Measurements from ENCODE around the gene TNFAIP8. TPM values are rescaled to one million over a fixed set of nuclear protein-coding genes. Genes with fewer than 3 reads are reported as not detected.
A peak's percentile ranks its signal among the peaks of the same experiment; 100 is the strongest.

TNFAIP8 gene
- total RNA-seq, 1 experiment from 2014 or later: 32.1 TPM

DNA sequence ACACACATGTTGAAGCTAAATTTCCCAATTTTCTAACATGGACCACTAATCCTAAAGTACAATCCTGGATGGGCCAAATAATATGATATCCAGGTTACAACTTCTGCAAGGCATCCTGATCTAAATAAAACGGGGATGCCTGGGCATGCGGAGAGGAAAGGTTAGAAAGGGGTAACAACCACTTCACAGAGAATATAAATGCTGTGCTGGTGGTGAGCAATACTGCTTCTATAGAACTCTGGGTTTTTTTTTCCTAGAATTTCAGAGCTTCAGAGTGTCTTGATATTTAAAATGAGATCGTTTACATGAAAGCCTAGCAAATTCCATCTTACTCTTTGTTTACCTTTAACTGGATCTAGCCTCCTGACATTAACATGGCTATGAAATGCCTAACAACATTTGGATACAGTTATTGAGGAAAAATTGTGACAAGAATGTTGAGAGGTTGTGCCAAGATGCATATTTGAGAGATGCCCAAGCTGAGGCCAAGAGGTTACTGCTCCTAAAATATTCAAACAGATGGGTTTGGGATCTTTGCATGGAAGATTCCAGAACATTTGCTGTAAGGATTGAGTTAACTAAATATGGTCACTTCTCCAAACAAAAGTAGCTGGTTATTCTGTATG, 22.4 kb downstream of the TNFAIP8 start:
- H3K27me3 ChIP-seq (replicated peaks): no peaks in the 10 kb centered on the region

GRCh38 chr5:119379096-119379495, 23.3 kb downstream of the TNFAIP8 start:
- no peaks in the 10 kb centered on the region for H3K27me3 ChIP-seq (replicated peaks)
- H3K4me3 ChIP-seq: no peak overlapping the region
- H3K27ac ChIP-seq: no peak overlapping the region
- DNase-seq (ENCODE audit: low read depth in 1 of 2, low spot score in 2 of 2): no peak
- H3K9me3 ChIP-seq (replicated peaks): no peaks in the 10 kb centered on the region
- no peaks in the 10 kb centered on the region for H3K36me3 ChIP-seq
- peaks cover 3% of the 10 kb centered on the region; the same call in 1 of the 2 replicates for H3K4me1 ChIP-seq (replicated peaks)

More for the DNA sequence above, 22.4 kb downstream of the TNFAIP8 start:
- Histone ChIP-seq H3K4me3 (no peak overlapping the region), H3K36me3 (no peaks in the 10 kb centered on the region), H3K9me3 (replicated peaks) (no peaks in the 10 kb centered on the region), H3K27ac (no peak overlapping the region), H3K4me1 (replicated peaks) (peaks cover 3% of the 10 kb centered on the region; the same call in 1 of the 2 replicates)
- no peak for DNase-seq (ENCODE audit: low read depth in 1 of 2, low spot score in 2 of 2)

- Histone ChIP-seq H3K4me3 (no peak overlapping the region), H3K36me3 (no peaks in the 10 kb centered on the region), H3K4me1 (replicated peaks) (peaks cover 3% of the 10 kb centered on the region; the same call in 1 of the 2 replicates), H3K27ac (no peak overlapping the region), H3K27me3 (replicated peaks) (no peaks in the 10 kb centered on the region), H3K9me3 (replicated peaks) (no peaks in the 10 kb centered on the region)
- no peak for DNase-seq (ENCODE audit: low read depth in 1 of 2, low spot score in 2 of 2)
These were observed 24.2 kb downstream of the TNFAIP8 start for GRCh38 chr5:119379942-119380547.

DNA sequence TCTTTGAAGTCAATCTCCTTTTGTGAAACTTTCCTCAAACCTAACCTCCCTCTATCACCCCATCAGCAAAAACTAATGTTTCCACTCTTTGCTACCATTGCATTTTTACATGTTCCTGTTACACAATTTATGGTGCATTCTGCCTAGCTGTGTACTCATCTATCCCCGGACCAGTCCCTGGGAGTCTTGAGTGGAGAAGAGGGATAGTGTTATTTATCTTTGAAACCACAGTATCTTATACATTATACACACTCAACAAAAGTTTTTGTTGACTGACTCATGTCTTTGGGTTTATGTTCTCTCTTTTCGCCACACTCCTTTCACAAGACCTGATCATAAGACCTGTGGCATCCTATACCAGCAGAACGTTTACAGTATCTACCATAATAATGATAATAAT, 26.4 kb downstream of the TNFAIP8 start:
- no peaks in the 10 kb centered on the region for H3K36me3 ChIP-seq
- H3K9me3 ChIP-seq (replicated peaks): no peaks in the 10 kb centered on the region
- no peak overlapping the region for H3K4me3 ChIP-seq
- peak in 1 of 2 experiments; percentile 15 for DNase-seq (ENCODE audit: low read depth in 1 of 2, low spot score in 2 of 2)
- H3K27me3 ChIP-seq (replicated peaks): no peaks in the 10 kb centered on the region
- peaks cover 7% of the 10 kb centered on the region; the same call in 1 of the 2 replicates for H3K4me1 ChIP-seq (replicated peaks)
- H3K27ac ChIP-seq: no peak overlapping the region

DNA sequence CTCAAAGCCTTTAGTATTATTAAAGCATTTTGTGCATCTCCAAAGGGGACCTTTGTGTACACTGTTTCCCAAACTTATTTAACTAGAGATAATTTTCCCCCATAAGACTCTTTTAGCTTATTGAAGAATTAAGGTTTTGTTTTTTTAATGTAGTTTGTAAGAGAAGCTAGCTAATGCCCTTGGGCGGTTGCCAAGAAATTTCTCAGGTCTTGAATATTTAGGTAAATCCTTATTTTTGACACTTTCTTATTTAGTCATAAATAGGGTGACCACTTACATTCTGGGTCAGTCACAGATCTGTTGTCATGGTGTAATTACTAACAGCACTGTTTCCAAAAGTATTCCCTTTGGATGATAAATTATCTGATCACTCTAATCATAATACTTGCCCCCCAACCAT, 27.2 kb downstream of the TNFAIP8 start:
- H3K27ac ChIP-seq: no peak overlapping the region
- DNase-seq (ENCODE audit: low read depth in 1 of 2, low spot score in 2 of 2): no peak
- no peaks in the 10 kb centered on the region for H3K9me3 ChIP-seq (replicated peaks)
- H3K27me3 ChIP-seq (replicated peaks): no peaks in the 10 kb centered on the region
- peaks cover 7% of the 10 kb centered on the region; the same call in 1 of the 2 replicates for H3K4me1 ChIP-seq (replicated peaks)
- no peaks in the 10 kb centered on the region for H3K36me3 ChIP-seq
- no peak overlapping the region for H3K4me3 ChIP-seq

DNA sequence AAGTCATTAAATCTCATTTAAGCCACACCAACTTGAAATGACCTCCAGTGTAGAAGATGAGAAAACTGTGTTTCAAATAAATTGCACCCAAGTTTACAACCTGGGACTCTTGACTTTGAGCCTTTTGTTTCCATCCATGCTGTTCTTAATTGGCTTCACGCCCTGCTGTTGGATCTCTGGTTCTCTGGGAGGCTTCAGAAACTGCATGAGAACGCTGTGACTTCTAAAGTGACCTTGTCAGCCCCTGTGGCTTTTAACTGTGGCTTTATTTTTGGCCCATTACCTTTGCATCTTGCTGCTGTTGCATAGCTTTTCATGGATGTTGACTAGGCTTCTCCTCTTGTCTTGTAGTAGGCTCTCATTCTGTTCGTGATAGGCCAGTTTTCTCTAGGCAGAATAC, 29.3 kb downstream of the TNFAIP8 start:
- Histone ChIP-seq H3K27ac (no peak overlapping the region), H3K4me1 (replicated peaks) (peaks cover 7% of the 10 kb centered on the region; the same call in 1 of the 2 replicates), H3K27me3 (replicated peaks) (no peaks in the 10 kb centered on the region), H3K4me3 (no peak overlapping the region), H3K36me3 (no peaks in the 10 kb centered on the region), H3K9me3 (replicated peaks) (no peaks in the 10 kb centered on the region)
- DNase-seq (ENCODE audit: low read depth in 1 of 2, low spot score in 2 of 2): no peak

GRCh38 chr5:119385536-119386128, 29.8 kb downstream of the TNFAIP8 start:
- Histone ChIP-seq H3K9me3 (replicated peaks) (no peaks in the 10 kb centered on the region), H3K27ac (no peak overlapping the region), H3K4me3 (no peak overlapping the region), H3K27me3 (replicated peaks) (no peaks in the 10 kb centered on the region), H3K36me3 (no peaks in the 10 kb centered on the region), H3K4me1 (replicated peaks) (peaks cover 7% of the 10 kb centered on the region; the same call in 1 of the 2 replicates)
- DNase-seq (ENCODE audit: low read depth in 1 of 2, low spot score in 2 of 2): no peak

DNA sequence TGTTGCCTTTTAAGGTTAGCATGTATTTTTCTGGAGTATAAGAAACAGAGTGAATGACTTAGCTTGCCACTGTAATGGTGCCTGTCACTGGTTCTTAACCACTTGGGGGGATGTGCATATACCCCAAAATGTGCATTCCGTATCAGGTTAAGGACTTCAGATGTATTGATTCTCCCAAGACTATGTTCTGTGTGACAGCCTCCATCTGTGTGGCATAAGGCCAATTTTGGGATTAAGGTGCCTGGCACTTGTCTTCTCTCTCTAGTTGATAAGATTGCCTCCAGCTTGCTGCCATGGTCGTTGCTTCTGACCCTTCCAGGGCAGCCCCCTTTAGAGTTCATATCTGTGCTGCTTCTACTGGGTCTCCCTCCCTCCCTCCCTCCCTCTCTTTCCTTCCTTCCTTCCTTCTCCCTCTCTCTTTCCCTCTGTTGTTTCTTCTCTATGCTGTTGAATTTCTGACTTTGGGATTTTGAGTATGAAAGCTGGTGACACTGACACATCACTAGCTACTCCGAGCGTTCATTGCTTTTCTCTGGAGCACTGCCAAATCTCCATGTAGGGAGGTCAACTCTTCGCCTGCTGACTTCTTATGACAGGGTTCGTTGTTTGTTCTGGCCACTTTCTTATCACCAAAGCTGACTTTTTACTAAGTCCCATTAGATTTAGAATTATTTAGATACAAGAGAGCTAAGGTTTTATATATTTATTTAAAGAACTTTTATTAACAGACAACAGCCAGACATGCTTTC, 31.0 kb downstream of the TNFAIP8 start:
- H3K4me3 ChIP-seq: no peak overlapping the region
- no peaks in the 10 kb centered on the region for H3K27me3 ChIP-seq (replicated peaks)
- H3K9me3 ChIP-seq (replicated peaks): no peaks in the 10 kb centered on the region
- H3K4me1 ChIP-seq (replicated peaks): peaks cover 7% of the 10 kb centered on the region; the same call in 1 of the 2 replicates
- H3K27ac ChIP-seq: no peak overlapping the region
- no peaks in the 10 kb centered on the region for H3K36me3 ChIP-seq
- DNase-seq (ENCODE audit: low read depth in 1 of 2, low spot score in 2 of 2): no peak

- Histone ChIP-seq H3K27ac (no peak overlapping the region), H3K9me3 (replicated peaks) (no peaks in the 10 kb centered on the region), H3K4me3 (no peak overlapping the region), H3K27me3 (replicated peaks) (no peaks in the 10 kb centered on the region), H3K4me1 (replicated peaks) (0 out of 2 replicates have a peak, but pooled peaks cover 3% of the 10 kb centered on the region), H3K36me3 (0 out of 2 replicates have a peak, but pooled peaks cover 2% of the 10 kb centered on the region)
- DNase-seq (ENCODE audit: low read depth in 1 of 2, low spot score in 2 of 2): no peak
These were observed 32.3 kb downstream of the TNFAIP8 start for GRCh38 chr5:119387945-119388618.

GRCh38 chr5:119388619-119389190, 32.9 kb downstream of the TNFAIP8 start:
- H3K9me3 ChIP-seq (replicated peaks): no peaks in the 10 kb centered on the region
- peaks cover 8% of the 10 kb centered on the region for H3K4me1 ChIP-seq (replicated peaks)
- H3K36me3 ChIP-seq: 0 out of 2 replicates have a peak, but pooled peaks cover 4% of the 10 kb centered on the region
- H3K27me3 ChIP-seq (replicated peaks): no peaks in the 10 kb centered on the region
- no peak overlapping the region for H3K27ac ChIP-seq
- H3K4me3 ChIP-seq: no peak overlapping the region
- DNase-seq (ENCODE audit: low read depth in 1 of 2, low spot score in 2 of 2): no peak

DNA sequence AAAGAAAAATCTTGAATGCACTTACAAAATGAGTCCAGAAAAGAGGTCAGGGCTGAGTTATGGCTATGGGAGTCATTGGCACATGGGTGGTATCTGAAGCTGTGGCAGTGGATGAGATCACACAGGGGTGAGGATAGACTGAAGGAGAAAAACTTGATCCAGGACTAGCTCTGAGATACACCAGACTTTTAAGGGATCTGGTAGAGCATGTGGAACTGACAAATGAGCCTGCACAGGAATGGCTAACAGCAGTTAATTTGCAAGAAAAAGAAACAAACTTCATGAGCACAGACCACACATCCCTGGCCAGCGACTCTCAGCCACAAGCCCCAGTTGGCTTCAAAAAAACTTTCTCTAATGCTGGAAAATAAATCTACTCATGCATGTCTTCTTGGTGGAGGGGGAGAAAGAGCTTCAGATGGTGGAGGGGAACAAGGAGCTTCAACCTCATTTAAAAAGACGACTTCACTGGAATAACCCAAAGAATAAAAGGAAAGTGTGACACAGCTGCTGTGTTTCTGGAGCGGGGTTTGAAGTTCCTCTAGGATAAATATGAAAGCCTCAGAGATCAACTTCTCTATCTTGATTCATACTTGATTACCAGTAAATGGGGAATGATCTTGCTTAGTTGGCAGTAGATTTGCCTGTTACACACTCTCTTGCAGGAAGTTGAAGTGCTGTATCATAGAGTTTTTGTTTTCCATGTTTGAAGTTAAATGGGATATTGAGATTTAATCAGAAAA, 33.6 kb downstream of the TNFAIP8 start:
- Histone ChIP-seq H3K27ac (no peak overlapping the region), H3K9me3 (replicated peaks) (no peaks in the 10 kb centered on the region), H3K4me3 (no peak overlapping the region)

DNA sequence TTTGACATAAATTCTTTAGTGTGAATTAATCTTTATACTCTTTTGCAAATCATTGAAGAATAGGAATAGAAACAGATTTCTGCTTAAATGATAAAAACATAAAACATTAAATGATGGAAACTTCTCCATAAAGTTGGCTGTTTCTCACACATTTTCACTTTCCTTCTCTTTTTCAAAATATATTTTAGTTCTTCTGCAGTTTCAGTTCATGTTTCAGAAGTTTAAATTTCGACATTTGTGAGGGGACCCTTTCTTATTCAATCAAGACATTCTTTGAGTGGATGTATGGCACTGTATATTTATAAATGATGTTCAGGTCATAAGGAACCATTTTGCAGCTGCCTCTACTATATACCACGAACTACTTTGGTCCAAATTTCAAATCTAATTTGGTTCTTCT, 34.6 kb downstream of the TNFAIP8 start:
- Histone ChIP-seq H3K27ac (no peak overlapping the region), H3K4me1 (replicated peaks) (peaks cover 12% of the 10 kb centered on the region), H3K4me3 (no peak overlapping the region), H3K9me3 (replicated peaks) (no peaks in the 10 kb centered on the region), H3K27me3 (replicated peaks) (no peaks in the 10 kb centered on the region), H3K36me3 (0 out of 2 replicates have a peak, but pooled peaks cover 4% of the 10 kb centered on the region)
- DNase-seq (ENCODE audit: low read depth in 1 of 2, low spot score in 2 of 2): no peak

More for the DNA sequence above, 33.6 kb downstream of the TNFAIP8 start:
- no peak for DNase-seq (ENCODE audit: low read depth in 1 of 2, low spot score in 2 of 2)
- H3K36me3 ChIP-seq: 0 out of 2 replicates have a peak, but pooled peaks cover 4% of the 10 kb centered on the region
- no peaks in the 10 kb centered on the region for H3K27me3 ChIP-seq (replicated peaks)
- H3K4me1 ChIP-seq (replicated peaks): peaks cover 12% of the 10 kb centered on the region

Measured in SJSA1 (cell line).